ENCODE measurements around the gene USO1.

- no peak for TF ChIP-seq CTCF (IDR thresholded peaks at IDR 0.05)
- no peak for TF ChIP-seq POLR2AphosphoS5 (IDR thresholded peaks at IDR 0.05)
These were observed 27.8 kb upstream of the USO1 start for GRCh38 chr4:75696581-75696980.
